ENCODE results near the gene CYFIP2.

- no peak for TF ChIP-seq CTCF (CRISPR knock-in tag; IDR thresholded peaks at IDR 0.05)
- TF ChIP-seq ELK4 (CRISPR knock-in tag; IDR thresholded peaks at IDR 0.05; ENCODE audit: borderline replicate concordance), result no peak
- TF ChIP-seq ZNF724P (CRISPR knock-in tag; IDR thresholded peaks at IDR 0.05; ENCODE audit: borderline replicate concordance), result no peak
- TF ChIP-seq ETV6 (CRISPR knock-in tag; conservative IDR thresholded peaks at IDR 0.05), result no peak
- no peak for TF ChIP-seq JUN (CRISPR knock-in tag; IDR thresholded peaks at IDR 0.05)
- TF ChIP-seq EZH2 (conservative IDR thresholded peaks at IDR 0.05; ENCODE audit: low read depth, low read length), result no peak
These were observed 43.3 kb upstream of the CYFIP2 start for GRCh38 chr5:157222506-157223230.
